ENCODE data around the gene H2AZ2. TPM values are rescaled to one million over a fixed set of nuclear protein-coding genes. Genes with fewer than 3 reads are reported as not detected.

Gene H2AZ2
- total RNA-seq, 1 experiment from 2014 or later: 354 TPM

DNA sequence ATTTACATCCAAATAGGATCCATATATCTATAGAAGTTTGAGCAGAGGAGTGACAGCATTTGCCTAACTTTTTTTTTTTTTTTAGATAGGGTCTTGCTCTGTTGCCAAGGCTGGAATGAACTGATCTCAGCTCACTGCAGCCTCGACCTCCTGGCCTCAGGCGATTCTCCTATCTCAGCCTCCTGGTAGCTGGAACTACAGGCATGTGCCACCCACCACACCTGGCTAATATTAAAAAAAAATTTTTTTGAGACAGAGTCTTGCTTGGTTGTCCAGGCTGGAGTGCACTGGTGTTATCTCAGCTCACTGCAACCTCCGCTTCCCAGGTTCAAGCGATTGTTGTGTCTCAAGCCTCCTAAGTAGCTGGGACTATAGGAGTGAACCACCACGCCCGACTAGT is 36.3 kb downstream of the H2AZ2 start:
- peaks cover 36% of the 10 kb centered on the region for H3F3A ChIP-seq (ENCODE audit: insufficient read depth, low read depth)
- no TSS peak for BruUV-seq (replicated peaks)
- H3K36me3 ChIP-seq (ENCODE audit: low read depth): no peaks in the 10 kb centered on the region
- no peaks in the 10 kb centered on the region for H3K9me3 ChIP-seq (ENCODE audit: insufficient read depth, low read depth)
- POLR2A ChIA-PET (ENCODE audit: unreplicated experiment): interaction anchor here (0.7 kb wide), 1 partner anchor 71 kb away, joined by 7 read pairs; no protein-coding TSS in a partner anchor
- peaks cover 16% of the 10 kb centered on the region for H3K4me1 ChIP-seq (replicated peaks; ENCODE audit: insufficient read depth)
- no peak for DNase-seq
- 0 out of 2 replicates have a peak overlapping the region, but pooled peaks have one; percentile 2 for H3K27ac ChIP-seq
- CTCF ChIA-PET: no interaction called here
- no peaks in the 10 kb centered on the region for H4K20me1 ChIP-seq (ENCODE audit: insufficient read depth)
- H3K4me3 ChIP-seq: no peak overlapping the region
- H3K79me2 ChIP-seq (ENCODE audit: low read depth): no peaks in the 10 kb centered on the region
- intact Hi-C loops (cut with micrococcal nuclease; ENCODE audit: unreplicated experiment): no loop called here
- no peaks in the 10 kb centered on the region for H3K9me2 ChIP-seq (ENCODE audit: insufficient read depth)
- no peak for TF ChIP-seq EZH2 (IDR thresholded peaks at IDR 0.05; ENCODE audit: low read depth)
- TF ChIP-seq, protein P1, sequence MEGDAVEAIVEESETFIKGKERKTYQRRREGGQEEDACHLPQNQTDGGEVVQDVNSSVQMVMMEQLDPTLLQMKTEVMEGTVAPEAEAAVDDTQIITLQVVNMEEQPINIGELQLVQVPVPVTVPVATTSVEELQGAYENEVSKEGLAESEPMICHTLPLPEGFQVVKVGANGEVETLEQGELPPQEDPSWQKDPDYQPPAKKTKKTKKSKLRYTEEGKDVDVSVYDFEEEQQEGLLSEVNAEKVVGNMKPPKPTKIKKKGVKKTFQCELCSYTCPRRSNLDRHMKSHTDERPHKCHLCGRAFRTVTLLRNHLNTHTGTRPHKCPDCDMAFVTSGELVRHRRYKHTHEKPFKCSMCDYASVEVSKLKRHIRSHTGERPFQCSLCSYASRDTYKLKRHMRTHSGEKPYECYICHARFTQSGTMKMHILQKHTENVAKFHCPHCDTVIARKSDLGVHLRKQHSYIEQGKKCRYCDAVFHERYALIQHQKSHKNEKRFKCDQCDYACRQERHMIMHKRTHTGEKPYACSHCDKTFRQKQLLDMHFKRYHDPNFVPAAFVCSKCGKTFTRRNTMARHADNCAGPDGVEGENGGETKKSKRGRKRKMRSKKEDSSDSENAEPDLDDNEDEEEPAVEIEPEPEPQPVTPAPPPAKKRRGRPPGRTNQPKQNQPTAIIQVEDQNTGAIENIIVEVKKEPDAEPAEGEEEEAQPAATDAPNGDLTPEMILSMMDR (conservative IDR thresholded peaks at IDR 0.05): no peak
- no peak overlapping the region for H2AFZ ChIP-seq
- H3K27me3 ChIP-seq (ENCODE audit: insufficient read depth, low read depth): no peaks in the 10 kb centered on the region
- peak overlapping the region; percentile 11; the same call in 1 of the 2 replicates for H3K4me2 ChIP-seq

DNA sequence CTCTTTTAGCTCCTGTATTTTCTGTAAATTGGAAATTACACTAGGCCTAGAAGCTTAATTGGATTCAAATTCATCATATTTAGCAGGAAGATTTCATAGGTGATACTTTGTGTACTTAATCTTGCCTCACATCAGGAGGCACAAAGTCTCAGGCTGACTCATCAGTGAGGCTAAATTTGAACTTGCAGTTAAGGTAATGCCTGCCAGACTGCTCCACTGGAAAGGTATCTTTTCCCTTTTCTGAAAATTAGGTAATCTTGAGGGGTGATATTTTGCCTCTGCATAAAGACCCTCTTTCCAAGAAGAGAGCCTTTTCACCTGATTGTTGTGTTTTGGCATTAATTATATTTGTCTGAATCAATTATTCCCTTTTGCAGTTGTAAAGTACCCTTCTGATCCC is 36.8 kb downstream of the H2AZ2 start:
- intact Hi-C loops (cut with micrococcal nuclease; ENCODE audit: unreplicated experiment): no loop called here
- CTCF ChIA-PET: no interaction called here
- POLR2A ChIA-PET (ENCODE audit: unreplicated experiment): interaction anchor here (0.6 kb wide), 1 partner anchor 19 kb away, joined by 19 read pairs; no protein-coding TSS in a partner anchor

DNA sequence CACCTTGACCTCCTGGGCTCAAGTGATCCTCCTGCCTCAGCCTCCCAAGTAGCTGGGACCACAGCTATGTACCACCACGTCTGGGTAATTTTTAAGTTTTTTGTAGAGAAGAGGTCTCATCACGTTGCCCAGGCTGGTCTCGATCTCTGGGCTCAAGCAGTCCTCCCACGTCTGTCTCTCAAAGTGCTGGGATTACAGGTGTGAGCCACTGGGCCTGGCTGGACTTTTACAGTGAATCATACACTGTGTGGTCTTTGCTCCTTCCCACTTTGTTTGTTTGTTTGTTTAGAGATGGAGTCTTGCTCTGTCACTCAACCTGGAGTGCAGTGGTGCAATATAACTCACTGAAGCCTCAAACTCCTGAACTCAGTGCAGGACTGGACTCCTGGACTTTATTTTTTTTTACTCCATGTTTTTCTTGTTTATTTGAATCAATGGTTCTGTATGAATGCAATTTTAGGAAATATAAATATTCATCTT is 38.9 kb downstream of the H2AZ2 start:
- ChIA-PET POLR2A (ENCODE audit: unreplicated experiment) (interaction anchor here (0.6 kb wide), 1 partner anchor 38 kb away, joined by 8 read pairs; no protein-coding TSS in a partner anchor), CTCF (no interaction called here)
- no peaks in the 10 kb centered on the region for H3K9me3 ChIP-seq (ENCODE audit: insufficient read depth, low read depth)
- H3K79me2 ChIP-seq (ENCODE audit: low read depth): no peaks in the 10 kb centered on the region
- DNase-seq: peak in 1 of 2 experiments; percentile 64
- H4K20me1 ChIP-seq (ENCODE audit: insufficient read depth): peaks cover 7% of the 10 kb centered on the region
- no peaks in the 10 kb centered on the region for H3K36me3 ChIP-seq (ENCODE audit: low read depth)
- no peak overlapping the region for H3K27ac ChIP-seq
- intact Hi-C loops (cut with micrococcal nuclease; ENCODE audit: unreplicated experiment): no loop called here
- H3F3A ChIP-seq (ENCODE audit: insufficient read depth, low read depth): peaks cover 57% of the 10 kb centered on the region
- TF ChIP-seq, protein P1 (conservative IDR thresholded peaks at IDR 0.05): no peak
- TF ChIP-seq EZH2 (IDR thresholded peaks at IDR 0.05; ENCODE audit: low read depth): no peak
- H2AFZ ChIP-seq: no peak overlapping the region
- H3K4me3 ChIP-seq: no peak overlapping the region
- no peaks in the 10 kb centered on the region for H3K27me3 ChIP-seq (ENCODE audit: insufficient read depth, low read depth)
- no TSS peak for BruUV-seq (replicated peaks)
- no peaks in the 10 kb centered on the region for H3K9me2 ChIP-seq (ENCODE audit: insufficient read depth)
- no peak overlapping the region for H3K4me2 ChIP-seq
- H3K4me1 ChIP-seq (replicated peaks; ENCODE audit: insufficient read depth): peaks cover 29% of the 10 kb centered on the region

More for the DNA sequence above, 36.8 kb downstream of the H2AZ2 start:
- H3K4me3 ChIP-seq: no peak overlapping the region
- no peak for TF ChIP-seq EZH2 (IDR thresholded peaks at IDR 0.05; ENCODE audit: low read depth)
- TF ChIP-seq, protein P1 (conservative IDR thresholded peaks at IDR 0.05): no peak
- no peaks in the 10 kb centered on the region for H3K9me2 ChIP-seq (ENCODE audit: insufficient read depth)
- BruUV-seq (replicated peaks): no TSS peak
- H3K27ac ChIP-seq: peak overlapping the region; percentile 2; the same call in 1 of the 2 replicates
- DNase-seq: peak in 1 of 2 experiments; percentile 84
- H3F3A ChIP-seq (ENCODE audit: insufficient read depth, low read depth): peaks cover 38% of the 10 kb centered on the region
- H3K4me2 ChIP-seq: peak overlapping the region; percentile 11; the same call in 1 of the 2 replicates
- H3K79me2 ChIP-seq (ENCODE audit: low read depth): no peaks in the 10 kb centered on the region
- no peaks in the 10 kb centered on the region for H3K9me3 ChIP-seq (ENCODE audit: insufficient read depth, low read depth)
- no peak overlapping the region for H2AFZ ChIP-seq
- H3K27me3 ChIP-seq (ENCODE audit: insufficient read depth, low read depth): no peaks in the 10 kb centered on the region
- peaks cover 16% of the 10 kb centered on the region for H3K4me1 ChIP-seq (replicated peaks; ENCODE audit: insufficient read depth)
- no peaks in the 10 kb centered on the region for H4K20me1 ChIP-seq (ENCODE audit: insufficient read depth)
- H3K36me3 ChIP-seq (ENCODE audit: low read depth): no peaks in the 10 kb centered on the region

Data from PC-9 (cell line).